Peyer's patch (tissue), 4 donors: ENCODE data around the gene GPSM1.

ENCODE experiments used
- POLR2A ChIP-seq, 2 donors: fragments of 450-650 bp; IDR thresholded peaks; one replicate each; pipeline ENCODE4 v1.5.1; 2017; ENCODE audit warnings: antibody characterized with exemption in 2 of 2, mild to moderate bottlenecking in 2 of 2, moderate library complexity in 2 of 2
- TF ChIP-seq, protein P1 (sequence below), 6 experiments: fragments of 450-650 bp in 4 of 6; fragments of 200-600 bp in 2 of 6; sonication (generic) in 1 of 6; IDR thresholded peaks; one replicate each; pipeline ENCODE4 v1.5.1; 2017 to 2019; ENCODE audit warnings: antibody characterized with exemption in 6 of 6, mild to moderate bottlenecking in 3 of 6, moderate library complexity in 1 of 6

DNA sequence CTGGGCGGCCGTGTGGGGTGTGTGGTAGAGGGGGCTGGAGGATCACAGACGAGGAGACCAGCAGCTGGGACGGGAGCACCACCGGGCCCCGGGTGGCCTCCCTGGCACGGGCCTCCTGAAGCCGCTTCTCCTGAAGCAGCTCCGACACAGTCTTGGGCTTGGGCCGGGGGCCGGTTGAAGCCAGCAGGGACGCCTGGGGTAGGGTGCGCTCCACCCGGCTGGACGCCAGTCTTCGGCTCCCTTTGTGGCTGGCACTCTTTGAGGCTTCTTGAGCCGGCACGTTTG, 51.6 kb downstream of the GPSM1 start:
- TF ChIP-seq, protein P1, sequence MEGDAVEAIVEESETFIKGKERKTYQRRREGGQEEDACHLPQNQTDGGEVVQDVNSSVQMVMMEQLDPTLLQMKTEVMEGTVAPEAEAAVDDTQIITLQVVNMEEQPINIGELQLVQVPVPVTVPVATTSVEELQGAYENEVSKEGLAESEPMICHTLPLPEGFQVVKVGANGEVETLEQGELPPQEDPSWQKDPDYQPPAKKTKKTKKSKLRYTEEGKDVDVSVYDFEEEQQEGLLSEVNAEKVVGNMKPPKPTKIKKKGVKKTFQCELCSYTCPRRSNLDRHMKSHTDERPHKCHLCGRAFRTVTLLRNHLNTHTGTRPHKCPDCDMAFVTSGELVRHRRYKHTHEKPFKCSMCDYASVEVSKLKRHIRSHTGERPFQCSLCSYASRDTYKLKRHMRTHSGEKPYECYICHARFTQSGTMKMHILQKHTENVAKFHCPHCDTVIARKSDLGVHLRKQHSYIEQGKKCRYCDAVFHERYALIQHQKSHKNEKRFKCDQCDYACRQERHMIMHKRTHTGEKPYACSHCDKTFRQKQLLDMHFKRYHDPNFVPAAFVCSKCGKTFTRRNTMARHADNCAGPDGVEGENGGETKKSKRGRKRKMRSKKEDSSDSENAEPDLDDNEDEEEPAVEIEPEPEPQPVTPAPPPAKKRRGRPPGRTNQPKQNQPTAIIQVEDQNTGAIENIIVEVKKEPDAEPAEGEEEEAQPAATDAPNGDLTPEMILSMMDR (IDR thresholded peaks at IDR 0.05), result no peak
- TF ChIP-seq POLR2A (IDR thresholded peaks at IDR 0.05), result no peak
